Right atrium auricular region (tissue), 2 donors: Measurements from ENCODE around the gene INPP5D. TPM values are rescaled to one million over a fixed set of nuclear protein-coding genes. Genes with fewer than 3 reads are reported as not detected.
A peak's percentile ranks its signal among the peaks of the same experiment; 100 is the strongest.

Source experiments
- DNase-seq: peaks from one replicate; pipeline ENCODE4 v3.0.0-alpha.2; 2019; ENCODE audit warnings: low spot score
- H3K27ac ChIP-seq, 2 donors: fragments of 200-600 bp; sonication (generic); 1 replicate in 1 of 2; 2 replicates in 1 of 2; pipeline ENCODE4 v1.5.1; 2016 to 2019
- H3K27me3 ChIP-seq, 2 donors: fragments of 200-600 bp; sonication (generic); one replicate each; pipeline versions ENCODE4 v1.5.1 to v1.6.0; 2017 to 2019
- H3K36me3 ChIP-seq: fragments of 200-600 bp; sonication (generic); one replicate; pipeline ENCODE4 v1.5.1; 2016
- H3K4me1 ChIP-seq, 2 donors: fragments of 200-600 bp; sonication (generic); one replicate each; pipeline versions ENCODE4 v1.5.1 to v1.6.0; 2017 to 2019
- H3K4me3 ChIP-seq, 2 donors: fragments of 200-600 bp; sonication (generic); 1 replicate in 1 of 2; 2 replicates in 1 of 2; pipeline ENCODE4 v1.5.1; 2017 to 2019; ENCODE audit warnings: mild to moderate bottlenecking in 1 of 2, moderate library complexity in 1 of 2
- H3K9me3 ChIP-seq, 2 donors: fragments of 200-600 bp; sonication (generic); one replicate each; pipeline ENCODE4 v1.5.1; 2019
- total RNA-seq, 2 donors: library from RNA; depleted of rRNA; stranded (reverse); fragments of >200 nt; gene quantifications; one replicate each; pipeline ENCODE4 v1.1.0, GENCODE V29; 2016
- TF ChIP-seq, protein P1 (sequence below), 2 donors: fragments of 200-600 bp; sonication (generic); IDR thresholded peaks; one replicate each; pipeline ENCODE4 v1.5.1; 2019; ENCODE audit warnings: antibody characterized with exemption in 2 of 2

The INPP5D gene
- total RNA-seq, 2 donors from 2014 or later, result 2.9 to 7.0 TPM

DNA sequence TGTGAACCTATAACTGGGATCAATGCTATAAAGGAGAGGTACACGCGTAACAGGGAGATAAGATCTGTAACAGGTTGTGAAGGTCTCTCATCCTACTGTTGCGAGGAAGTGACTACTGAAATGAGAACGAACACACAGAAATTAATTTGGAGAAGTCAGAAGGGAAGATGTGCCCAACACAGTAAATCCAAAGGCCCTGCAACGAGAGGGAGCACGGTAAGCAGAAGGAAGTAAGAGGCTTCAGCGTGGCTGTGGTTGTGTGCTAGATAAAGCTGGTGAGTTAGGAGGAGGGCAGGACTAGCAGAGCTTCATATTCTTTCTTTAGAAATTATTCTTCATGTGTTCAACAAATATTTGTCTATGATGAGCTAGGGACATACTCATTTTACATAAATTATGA, 188.9 kb downstream of the INPP5D start:
- no peaks in the 10 kb centered on the region for H3K27me3 ChIP-seq
- H3K9me3 ChIP-seq, result no peaks in the 10 kb centered on the region
- H3K36me3 ChIP-seq, result no peaks in the 10 kb centered on the region
- H3K27ac ChIP-seq, result no peak overlapping the region
- TF ChIP-seq, protein P1, sequence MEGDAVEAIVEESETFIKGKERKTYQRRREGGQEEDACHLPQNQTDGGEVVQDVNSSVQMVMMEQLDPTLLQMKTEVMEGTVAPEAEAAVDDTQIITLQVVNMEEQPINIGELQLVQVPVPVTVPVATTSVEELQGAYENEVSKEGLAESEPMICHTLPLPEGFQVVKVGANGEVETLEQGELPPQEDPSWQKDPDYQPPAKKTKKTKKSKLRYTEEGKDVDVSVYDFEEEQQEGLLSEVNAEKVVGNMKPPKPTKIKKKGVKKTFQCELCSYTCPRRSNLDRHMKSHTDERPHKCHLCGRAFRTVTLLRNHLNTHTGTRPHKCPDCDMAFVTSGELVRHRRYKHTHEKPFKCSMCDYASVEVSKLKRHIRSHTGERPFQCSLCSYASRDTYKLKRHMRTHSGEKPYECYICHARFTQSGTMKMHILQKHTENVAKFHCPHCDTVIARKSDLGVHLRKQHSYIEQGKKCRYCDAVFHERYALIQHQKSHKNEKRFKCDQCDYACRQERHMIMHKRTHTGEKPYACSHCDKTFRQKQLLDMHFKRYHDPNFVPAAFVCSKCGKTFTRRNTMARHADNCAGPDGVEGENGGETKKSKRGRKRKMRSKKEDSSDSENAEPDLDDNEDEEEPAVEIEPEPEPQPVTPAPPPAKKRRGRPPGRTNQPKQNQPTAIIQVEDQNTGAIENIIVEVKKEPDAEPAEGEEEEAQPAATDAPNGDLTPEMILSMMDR (IDR thresholded peaks at IDR 0.05), result no peak
- no peak for DNase-seq
- H3K4me1 ChIP-seq, result peaks cover 0 to 17% of the 10 kb centered on the region in 2 donors
- H3K4me3 ChIP-seq, result no peak overlapping the region

DNA sequence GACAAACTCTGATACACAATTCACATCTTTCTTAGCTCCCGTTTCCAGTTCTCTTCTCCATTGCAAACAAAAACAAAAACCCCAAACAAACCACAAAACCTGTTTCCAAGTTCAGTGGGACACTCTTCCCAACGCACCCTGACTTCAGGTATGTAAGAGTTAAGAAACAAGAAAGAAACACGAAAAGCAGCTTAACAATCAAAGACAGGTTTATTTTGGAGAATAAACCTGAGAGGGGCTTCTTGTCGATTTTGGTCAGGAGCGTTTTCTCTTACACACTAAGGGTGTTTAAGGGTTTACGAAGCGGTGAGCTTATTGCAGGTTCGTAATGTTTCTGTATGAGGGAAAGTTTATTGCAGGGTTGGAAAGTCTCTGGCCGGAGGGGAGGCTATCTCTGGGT, 190.4 kb downstream of the INPP5D start:
- no peaks in the 10 kb centered on the region for H3K27me3 ChIP-seq
- H3K36me3 ChIP-seq, result peaks cover under 1% of the 10 kb centered on the region
- TF ChIP-seq, protein P1 (IDR thresholded peaks at IDR 0.05), result no peak
- no peak overlapping the region for H3K4me3 ChIP-seq
- no peak for DNase-seq
- H3K9me3 ChIP-seq, result no peaks in the 10 kb centered on the region
- no peak overlapping the region for H3K27ac ChIP-seq
- H3K4me1 ChIP-seq, result peaks cover 0 to 21% of the 10 kb centered on the region in 2 donors

DNA sequence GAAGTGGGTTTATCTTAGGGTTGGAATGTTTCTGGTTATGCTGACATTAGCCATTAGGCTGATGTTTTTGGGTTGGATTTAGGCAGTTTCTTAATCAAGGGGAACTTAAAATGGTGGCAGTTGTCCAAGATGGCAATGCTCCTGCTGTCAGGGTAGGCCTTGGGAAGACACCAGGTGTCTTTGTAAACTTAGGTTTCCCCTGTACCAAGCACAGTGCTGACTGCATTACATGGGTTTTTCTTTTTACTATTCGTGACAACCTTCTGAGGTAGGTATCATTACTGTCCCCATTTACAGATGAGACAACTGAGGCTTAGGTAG, 190.8 kb downstream of the INPP5D start:
- Histone ChIP-seq H3K36me3 (peaks cover 4% of the 10 kb centered on the region), H3K9me3 (no peaks in the 10 kb centered on the region), H3K27ac (peak overlapping the region; percentile 59 to 89), H3K4me3 (peak overlapping the region; percentile 99 to 100), H3K27me3 (no peaks in the 10 kb centered on the region), H3K4me1 (peaks cover 0 to 21% of the 10 kb centered on the region in 2 donors)
- TF ChIP-seq, protein P1 (IDR thresholded peaks at IDR 0.05), result no peak
- no peak for DNase-seq

DNA sequence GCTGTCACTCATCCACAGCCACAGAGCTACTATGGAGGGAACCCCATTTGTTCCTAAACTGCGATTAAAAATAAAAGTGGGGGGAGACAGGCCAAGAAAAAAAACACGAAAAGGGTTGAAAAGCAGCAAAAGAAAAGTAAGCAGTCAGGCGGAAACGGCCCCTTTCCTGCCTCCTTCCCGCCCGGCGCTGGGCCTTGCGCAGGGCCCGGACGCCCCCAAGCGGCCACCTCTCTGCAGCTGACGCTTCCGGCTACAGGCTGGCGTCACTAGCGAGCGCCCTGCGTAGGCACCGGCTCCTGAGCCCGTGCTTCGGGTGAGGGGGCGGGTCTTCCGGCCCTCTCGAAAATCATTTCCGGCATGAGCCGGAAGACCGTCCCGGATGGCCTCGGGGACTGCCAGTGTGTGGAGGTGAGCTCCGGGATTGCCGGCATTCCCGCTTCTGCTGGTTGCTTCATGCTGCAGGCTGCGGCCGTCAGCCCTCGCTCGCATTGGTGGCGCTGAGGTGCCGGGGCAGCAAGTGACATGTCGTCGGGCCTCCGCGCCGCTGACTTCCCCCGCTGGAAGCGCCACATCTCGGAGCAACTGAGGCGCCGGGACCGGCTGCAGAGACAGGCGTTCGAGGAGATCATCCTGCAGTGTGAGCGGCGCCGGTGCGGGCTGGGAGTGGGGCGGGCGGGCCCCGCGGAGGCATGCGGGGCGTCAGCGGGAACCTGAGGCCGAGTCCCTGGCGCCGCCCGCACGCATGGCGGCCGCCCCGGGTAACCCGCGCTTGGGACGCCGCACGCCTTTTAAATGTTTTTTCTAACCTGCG, 191.4 kb downstream of the INPP5D start, which contains the start of gene ATG16L1:
Gene ATG16L1 (plus strand): TSS at position 368 of the 811 bp plus-strand sequence. CDS start 155 bp downstream, at position 523.
- TF ChIP-seq, protein P1 (IDR thresholded peaks at IDR 0.05), result peak; percentile 88 to 95
- Histone ChIP-seq H3K27ac (peak within 1 kb of the TSS; percentile 87 to 89), H3K4me3 (peak within 1 kb of the TSS; percentile 99 to 100), H3K36me3 (peaks cover 9% of the 10 kb centered on the region), H3K9me3 (no peaks in the 10 kb centered on the region), H3K4me1 (peaks cover 0 to 21% of the 10 kb centered on the region in 2 donors), H3K27me3 (no peaks in the 10 kb centered on the region)
- DNase-seq, result peak; percentile 95

DNA sequence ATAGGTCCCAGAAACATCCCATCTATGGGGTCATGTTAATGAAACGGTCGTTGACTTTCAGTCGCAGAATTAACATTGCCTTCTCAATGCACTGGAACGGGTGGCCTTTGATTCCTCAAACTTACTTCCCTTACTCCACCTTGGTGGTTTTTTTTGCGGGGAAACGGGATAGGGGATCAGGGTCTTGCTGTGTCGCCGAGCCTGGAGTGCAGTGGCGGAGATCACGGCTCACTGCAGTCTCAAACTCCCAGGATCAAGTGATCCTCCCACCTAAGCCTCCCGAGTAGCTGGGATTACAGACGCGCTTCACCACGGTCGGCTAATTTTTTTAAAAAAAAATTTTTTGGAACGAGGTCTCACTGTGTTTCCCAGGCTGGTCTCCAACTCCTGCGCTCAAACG, 192.1 kb downstream of the INPP5D start:
- TF ChIP-seq, protein P1 (IDR thresholded peaks at IDR 0.05), result no peak
- peak overlapping the region; percentile 87 to 89 for H3K27ac ChIP-seq
- no peaks in the 10 kb centered on the region for H3K27me3 ChIP-seq
- peak overlapping the region; percentile 99 to 100 for H3K4me3 ChIP-seq
- H3K4me1 ChIP-seq, result peaks cover 0 to 21% of the 10 kb centered on the region in 2 donors
- DNase-seq, result no peak
- no peaks in the 10 kb centered on the region for H3K9me3 ChIP-seq
- H3K36me3 ChIP-seq, result peaks cover 17% of the 10 kb centered on the region
